KMS-11 (cell line): ENCODE data around the gene OSBPL8.

Experiments used
- H2AFZ ChIP-seq: fragments of 200-600 bp; sonication (generic); 2 replicates; pipeline ENCODE4 v1.6.1; 2016; ENCODE audit warnings: antibody characterized with exemption, mixed run types, low read depth
- H3K27ac ChIP-seq: fragments of 200-600 bp; sonication (generic); 2 replicates; pipeline ENCODE4 v1.6.1; 2016; ENCODE audit warnings: mild to moderate bottlenecking, mixed run types
- H3K27me3 ChIP-seq: fragments of 200-600 bp; sonication (generic); 2 replicates; pipeline ENCODE4 v1.6.1; 2017; ENCODE audit warnings: mild to moderate bottlenecking, low read depth, mixed run types, moderate library complexity; ENCODE audit not compliant: insufficient read depth
- H3K36me3 ChIP-seq: fragments of 200-600 bp; sonication (generic); 2 replicates; pipeline ENCODE4 v1.6.1; 2017; ENCODE audit warnings: mild to moderate bottlenecking, mixed run types; ENCODE audit not compliant: insufficient read depth
- H3K4me1 ChIP-seq: fragments of 200-600 bp; sonication (generic); 2 replicates; pipeline ENCODE4 v1.6.1; 2016; ENCODE audit warnings: mild to moderate bottlenecking, low read depth, mixed run types; ENCODE audit not compliant: poor library complexity, severe bottlenecking
- H3K4me2 ChIP-seq: fragments of 200-600 bp; sonication (generic); 2 replicates; pipeline ENCODE4 v1.7.0; 2016; ENCODE audit warnings: mild to moderate bottlenecking, mixed run types
- H3K4me3 ChIP-seq: fragments of 200-600 bp; sonication (generic); IDR thresholded peaks from 2 replicates; pipeline ENCODE4 v1.6.1; 2017; ENCODE audit warnings: low read depth, low read length, mixed read lengths; ENCODE audit not compliant: insufficient read depth
- H3K79me2 ChIP-seq: fragments of 200-600 bp; sonication (generic); 2 replicates; pipeline ENCODE4 v1.6.1; 2016; ENCODE audit warnings: low read depth, mixed run types; ENCODE audit not compliant: insufficient read depth
- H3K9ac ChIP-seq: fragments of 200-600 bp; sonication (generic); 2 replicates; pipeline ENCODE4 v1.6.1; 2016; ENCODE audit warnings: mild to moderate bottlenecking, mixed run types
- H4K20me1 ChIP-seq: fragments of 200-600 bp; sonication (generic); 2 replicates; pipeline ENCODE4 v1.6.1; 2016; ENCODE audit warnings: mild to moderate bottlenecking, mixed run types; ENCODE audit not compliant: insufficient read depth
- TF ChIP-seq, protein P1 (sequence below): fragments of 200-600 bp; sonication (generic); conservative IDR thresholded peaks from 2 replicates; pipeline ENCODE4 v1.6.1; 2017; ENCODE audit warnings: low read depth, mild to moderate bottlenecking, antibody characterized with exemption, low read length, moderate library complexity, mixed read lengths

Gene OSBPL8

DNA sequence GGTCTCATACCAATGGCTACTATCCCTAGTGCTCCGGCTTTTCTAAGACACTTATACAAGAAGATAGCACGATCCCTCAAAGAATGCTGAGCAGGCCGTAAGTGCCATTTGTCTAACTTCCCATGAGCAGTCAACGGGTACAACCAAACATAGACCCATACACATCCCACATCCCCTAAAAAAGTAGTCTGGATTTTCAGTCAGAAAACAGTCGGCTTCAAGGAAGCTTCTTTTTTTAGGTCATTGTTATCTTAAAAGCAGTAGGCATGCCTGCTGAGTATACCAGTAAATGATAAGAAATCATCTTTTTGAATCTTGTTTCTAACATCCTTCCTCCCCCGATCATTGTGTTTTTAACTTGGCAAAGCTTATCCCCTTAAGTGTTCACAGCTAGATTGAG is 19.8 kb downstream of the OSBPL8 start:
- Histone ChIP-seq H3K4me3 (no peak overlapping the region), H4K20me1 (no peaks in the 10 kb centered on the region), H3K4me1 (peaks cover 44% of the 10 kb centered on the region), H3K79me2 (peaks cover 44% of the 10 kb centered on the region; the same call in 1 of the 2 replicates), H3K9ac (no peak overlapping the region), H3K27ac (no peak overlapping the region), H2AFZ (no peak overlapping the region), H3K27me3 (no peaks in the 10 kb centered on the region), H3K36me3 (no peaks in the 10 kb centered on the region), H3K4me2 (no peak overlapping the region)
- TF ChIP-seq, protein P1, sequence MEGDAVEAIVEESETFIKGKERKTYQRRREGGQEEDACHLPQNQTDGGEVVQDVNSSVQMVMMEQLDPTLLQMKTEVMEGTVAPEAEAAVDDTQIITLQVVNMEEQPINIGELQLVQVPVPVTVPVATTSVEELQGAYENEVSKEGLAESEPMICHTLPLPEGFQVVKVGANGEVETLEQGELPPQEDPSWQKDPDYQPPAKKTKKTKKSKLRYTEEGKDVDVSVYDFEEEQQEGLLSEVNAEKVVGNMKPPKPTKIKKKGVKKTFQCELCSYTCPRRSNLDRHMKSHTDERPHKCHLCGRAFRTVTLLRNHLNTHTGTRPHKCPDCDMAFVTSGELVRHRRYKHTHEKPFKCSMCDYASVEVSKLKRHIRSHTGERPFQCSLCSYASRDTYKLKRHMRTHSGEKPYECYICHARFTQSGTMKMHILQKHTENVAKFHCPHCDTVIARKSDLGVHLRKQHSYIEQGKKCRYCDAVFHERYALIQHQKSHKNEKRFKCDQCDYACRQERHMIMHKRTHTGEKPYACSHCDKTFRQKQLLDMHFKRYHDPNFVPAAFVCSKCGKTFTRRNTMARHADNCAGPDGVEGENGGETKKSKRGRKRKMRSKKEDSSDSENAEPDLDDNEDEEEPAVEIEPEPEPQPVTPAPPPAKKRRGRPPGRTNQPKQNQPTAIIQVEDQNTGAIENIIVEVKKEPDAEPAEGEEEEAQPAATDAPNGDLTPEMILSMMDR = no peak

DNA sequence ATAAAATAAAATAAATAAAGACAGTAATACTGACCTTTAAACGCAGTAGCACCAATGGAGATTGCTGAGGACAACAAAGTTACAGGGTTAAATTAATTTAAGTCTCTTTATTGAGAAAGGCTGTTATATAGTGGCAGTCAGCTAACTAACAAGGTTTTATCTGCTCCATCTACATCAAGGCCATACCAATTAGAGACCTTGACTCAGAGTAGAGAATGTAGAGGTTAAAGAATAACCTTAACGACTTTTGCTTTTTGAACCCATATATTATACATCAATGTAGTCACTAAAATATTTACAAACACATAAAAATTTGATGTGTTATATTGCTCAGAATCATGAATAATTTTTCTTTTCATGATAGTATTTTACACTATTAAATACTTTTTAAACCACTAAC is 21.6 kb downstream of the OSBPL8 start:
- H3K27ac ChIP-seq = no peak overlapping the region
- H3K4me2 ChIP-seq = no peak overlapping the region
- no peak overlapping the region for H3K4me3 ChIP-seq
- no peaks in the 10 kb centered on the region for H4K20me1 ChIP-seq
- TF ChIP-seq, protein P1 = no peak
- peaks cover 26% of the 10 kb centered on the region for H3K4me1 ChIP-seq
- no peaks in the 10 kb centered on the region for H3K36me3 ChIP-seq
- peaks cover 41% of the 10 kb centered on the region for H3K79me2 ChIP-seq
- no peaks in the 10 kb centered on the region for H3K27me3 ChIP-seq
- H3K9ac ChIP-seq = no peak overlapping the region
- H2AFZ ChIP-seq = no peak overlapping the region

DNA sequence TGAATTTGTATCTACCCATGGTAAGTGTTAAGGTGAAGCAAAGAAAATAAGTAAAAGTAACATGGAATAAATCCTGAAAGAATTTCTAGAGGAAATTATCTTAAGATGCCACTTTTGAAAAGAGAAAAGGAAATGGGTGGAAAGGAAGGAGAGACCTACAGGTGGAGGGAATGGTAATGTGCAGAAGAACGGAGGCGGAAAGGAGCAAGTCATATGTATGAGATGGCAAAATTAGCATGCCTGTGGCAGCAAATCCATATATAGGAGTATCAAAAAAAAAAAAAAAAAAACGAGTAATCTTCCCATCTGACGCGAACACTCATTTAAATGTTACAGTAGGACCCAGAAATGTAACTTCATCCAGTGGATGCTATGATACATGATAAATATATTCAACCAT is 23.0 kb downstream of the OSBPL8 start:
- Histone ChIP-seq H2AFZ (no peak overlapping the region), H3K9ac (no peak overlapping the region), H3K4me1 (peaks cover 23% of the 10 kb centered on the region), H3K27ac (no peak overlapping the region), H3K4me2 (no peak overlapping the region), H3K4me3 (no peak overlapping the region), H4K20me1 (0 out of 2 replicates have a peak, but pooled peaks cover 3% of the 10 kb centered on the region), H3K36me3 (no peaks in the 10 kb centered on the region), H3K79me2 (peaks cover 31% of the 10 kb centered on the region), H3K27me3 (no peaks in the 10 kb centered on the region)
- TF ChIP-seq, protein P1 = no peak

DNA sequence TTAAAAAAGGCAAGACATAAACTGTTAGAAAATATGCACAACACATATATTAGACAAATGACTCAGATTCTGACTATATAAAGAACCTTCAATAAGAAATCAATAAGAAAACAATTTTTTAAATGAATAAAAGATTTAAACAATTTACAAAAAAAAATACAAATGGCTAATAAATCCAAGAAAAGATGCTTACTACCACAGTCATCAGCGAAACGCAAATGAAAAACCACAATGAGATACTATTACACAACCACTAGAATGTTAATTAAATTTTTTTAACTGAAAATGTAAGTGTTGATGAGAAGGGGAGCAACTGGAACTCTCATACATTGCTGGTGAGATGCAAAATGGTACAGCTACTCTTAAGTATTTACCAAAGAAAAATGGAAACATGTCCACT is 24.4 kb downstream of the OSBPL8 start:
- peaks cover 23% of the 10 kb centered on the region for H3K4me1 ChIP-seq
- TF ChIP-seq, protein P1 = no peak
- H3K36me3 ChIP-seq = no peaks in the 10 kb centered on the region
- no peak overlapping the region for H2AFZ ChIP-seq
- H3K27ac ChIP-seq = no peak overlapping the region
- H3K27me3 ChIP-seq = no peaks in the 10 kb centered on the region
- H3K79me2 ChIP-seq = peaks cover 30% of the 10 kb centered on the region
- 0 out of 2 replicates have a peak, but pooled peaks cover 3% of the 10 kb centered on the region for H4K20me1 ChIP-seq
- no peak overlapping the region for H3K4me3 ChIP-seq
- no peak overlapping the region for H3K4me2 ChIP-seq
- H3K9ac ChIP-seq = no peak overlapping the region
